T-helper 1 cell treated with Interleukin-12 subunit alpha and Interleukin-12 subunit beta and Interleukin-4 antibody, amounts not matched to agents 30 ng/mL and 1 ng/mL, for 36 hours (primary cell): Measurements from ENCODE around the gene CCR5AS.
"Not testable (repeated sequence)": the region's sequence is repeated elsewhere in the genome, so short reads cannot be mapped to it uniquely, and the experiment has no call there.

ENCODE experiments used
- intact Hi-C: fragments of 100-400 bp; cut with micrococcal nuclease; formaldehyde crosslinking; loops from one replicate; pipeline ENCODE4 v1.15.1; 2024

The CCR5AS gene

GRCh38 chr3:46406788-46407611, at the start of gene CCR5AS, which contains the start of gene CCRL2:
TSS of gene CCR5AS (minus strand) at chr3:46407066.
TSS of gene CCRL2 (plus strand) at chr3:46407259. CDS start at chr3:46408080, 821 bp downstream.
- intact Hi-C loops, result loop anchor here (1.0 kb wide), 3 partner anchors 35 to 566 kb away; no protein-coding TSS in a partner anchor

- intact Hi-C loops, result no loop called here
Measured at GRCh38 chr3:46456118-46456517, 49.3 kb upstream of the CCR5AS start.

GRCh38 chr3:46455231-46456115, 48.6 kb upstream of the CCR5AS start:
- intact Hi-C loops, result no loop called here

- intact Hi-C loops, result no loop called here
Measured at GRCh38 chr3:46454606-46455005, 47.7 kb upstream of the CCR5AS start.

GRCh38 chr3:46454209-46454595, 47.3 kb upstream of the CCR5AS start:
- intact Hi-C loops, result no loop called here

GRCh38 chr3:46453526-46454208, 46.8 kb upstream of the CCR5AS start:
- intact Hi-C loops, result no loop called here

- intact Hi-C loops, result no loop called here
Measured at GRCh38 chr3:46449755-46450552, 43.1 kb upstream of the CCR5AS start.

GRCh38 chr3:46448721-46449120, 41.9 kb upstream of the CCR5AS start:
- intact Hi-C loops, result no loop called here

GRCh38 chr3:46447228-46447985, 40.5 kb upstream of the CCR5AS start:
- intact Hi-C loops, result no loop called here

- intact Hi-C loops, result loop anchor here (1.0 to 5.0 kb wide), 5 partner anchors 36 to 505 kb away; partner anchors contain the start of genes CCR5AS and CCRL2
Measured at GRCh38 chr3:46442576-46443530, 36.0 kb upstream of the CCR5AS start.

GRCh38 chr3:46440531-46441294, 33.8 kb upstream of the CCR5AS start:
- intact Hi-C loops, result loop anchor here (1.0 to 5.0 kb wide), 5 partner anchors 59 to 448 kb away; partner anchors contain the start of genes CCR1 and CCR5

- intact Hi-C loops, result no loop called here
Measured at GRCh38 chr3:46438831-46439230, 32.0 kb upstream of the CCR5AS start.

GRCh38 chr3:46435081-46435726, 28.3 kb upstream of the CCR5AS start:
- intact Hi-C loops, result no loop called here

GRCh38 chr3:46433841-46434240, 27.0 kb upstream of the CCR5AS start:
- intact Hi-C loops, result no loop called here

GRCh38 chr3:46433118-46433517, 26.3 kb upstream of the CCR5AS start:
- intact Hi-C loops, result not testable (repeated sequence)

GRCh38 chr3:46431905-46432304, 25.0 kb upstream of the CCR5AS start:
- intact Hi-C loops, result not testable (repeated sequence)

GRCh38 chr3:46430879-46431278, 24.0 kb upstream of the CCR5AS start:
- intact Hi-C loops, result not testable (repeated sequence)
